Vagina (tissue), 2 donors: ENCODE measurements around the gene RAP1A.

Experiments used
- CTCF ChIP-seq, 3 experiments: fragments of 450-650 bp in 2 of 3; fragments of 200-600 bp in 1 of 3; sonication (generic) in 1 of 3; IDR thresholded peaks; one replicate each; pipeline ENCODE4 v1.5.1; 2017 to 2019; ENCODE audit warnings: antibody characterized with exemption in 3 of 3, mild to moderate bottlenecking in 2 of 3, moderate library complexity in 2 of 3
- POLR2AphosphoS5 ChIP-seq, 2 donors: sonication (generic); formaldehyde crosslinking; IDR thresholded peaks; one replicate each; pipeline ENCODE4 v1.9.0; 2017; ENCODE audit warnings: antibody characterized with exemption in 2 of 2, mild to moderate bottlenecking in 2 of 2, low read depth in 1 of 2; ENCODE audit not compliant: insufficient read depth in 1 of 2

GRCh38 chr1:111727056-111727455 lies 107.5 kb downstream of the RAP1A start:
- no peak for TF ChIP-seq CTCF (IDR thresholded peaks at IDR 0.05)
- no peak for TF ChIP-seq POLR2AphosphoS5 (IDR thresholded peaks at IDR 0.05; ENCODE audit: insufficient read depth in 1 of 2, low read depth in 1 of 2)
